Stimulated activated CD4-positive, alpha-beta T cell treated with anti-CD3 and anti-CD28 coated beads, TNF-alpha, amount 100 ng/mL, for 48 hours (primary cell): ENCODE results near the gene CHST12.
"Not testable (repeated sequence)": the region's sequence is repeated elsewhere in the genome, so short reads cannot be mapped to it uniquely, and the experiment has no call there.

Experiments
- DNase-seq, 3 donors: peaks; one replicate each; pipeline ENCODE4 v3.0.0-alpha.2; 2020; ENCODE audit warnings: low read depth in 3 of 3

The CHST12 gene

DNA sequence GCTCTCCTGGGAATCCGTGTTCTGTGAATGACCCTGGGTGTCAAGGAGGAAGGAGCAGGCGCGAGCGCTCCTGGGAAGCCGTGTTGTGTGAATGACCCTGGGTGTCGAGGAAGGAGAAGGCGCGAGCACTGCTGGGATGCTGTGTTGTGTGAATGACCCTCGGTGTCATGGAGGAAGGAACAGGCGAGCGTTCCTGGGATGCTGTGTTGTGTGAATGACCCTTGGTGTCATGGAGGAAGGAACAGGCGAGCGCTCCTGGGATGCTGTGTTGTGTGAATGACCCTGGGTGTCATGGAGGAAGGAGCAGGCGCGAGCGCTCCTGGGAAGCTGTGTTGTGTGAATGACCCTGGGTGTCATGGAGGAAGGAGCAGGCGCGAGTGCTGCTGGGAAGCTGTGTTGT is 25.3 kb upstream of the CHST12 start:
- DNase-seq = not testable (repeated sequence)

DNA sequence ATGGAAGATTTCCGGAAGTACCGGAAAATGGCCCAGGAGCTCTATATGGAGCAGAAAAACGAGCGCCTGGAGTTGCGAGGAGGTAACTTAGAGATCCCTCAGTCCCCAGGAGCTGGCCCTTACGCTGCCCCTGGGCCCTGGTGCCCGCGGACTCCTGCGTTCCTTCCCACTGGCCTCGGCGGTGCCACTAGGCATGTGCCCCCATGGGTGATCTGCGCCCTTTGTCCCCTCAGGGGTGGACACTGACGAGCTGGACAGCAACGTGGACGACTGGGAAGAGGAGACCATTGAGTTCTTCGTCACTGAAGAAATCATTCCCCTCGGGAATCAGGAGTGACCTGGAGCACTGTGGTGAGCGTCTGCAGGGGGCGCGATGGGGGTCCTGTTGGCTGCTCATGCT is 24.2 kb upstream of the CHST12 start:
- DNase-seq = no peak

DNA sequence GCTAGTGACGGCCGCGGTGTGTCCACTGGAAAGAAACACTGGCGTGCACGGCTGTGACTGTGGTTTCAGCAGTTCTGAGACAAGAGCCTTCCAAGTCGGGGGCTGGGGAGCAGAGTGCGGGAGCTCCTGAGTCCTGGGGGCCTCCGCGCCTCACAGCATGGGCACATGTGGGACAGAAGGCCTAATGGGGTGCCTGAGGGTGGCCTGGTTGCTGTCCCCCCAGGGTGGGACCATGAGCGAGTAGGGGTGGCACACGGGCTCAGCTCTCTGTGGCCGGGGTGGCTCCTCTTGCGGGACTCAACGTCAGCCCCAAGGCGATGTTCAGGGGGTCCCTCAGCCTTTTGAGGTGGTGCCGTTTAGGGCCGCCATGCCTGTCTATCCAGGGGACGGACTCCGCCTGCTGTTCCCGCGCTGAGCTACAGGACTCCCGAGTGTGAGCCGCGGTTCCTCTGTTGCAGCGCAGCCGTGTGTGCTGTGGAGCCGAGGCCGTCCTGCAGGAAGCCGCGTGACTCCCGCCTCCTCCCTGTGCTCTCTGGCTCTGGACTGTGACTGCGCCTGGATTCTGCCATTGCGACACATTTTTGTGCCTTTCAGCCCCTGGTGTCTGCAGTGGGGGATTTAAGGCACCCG is 23.5 kb upstream of the CHST12 start:
- no peak for DNase-seq

DNA sequence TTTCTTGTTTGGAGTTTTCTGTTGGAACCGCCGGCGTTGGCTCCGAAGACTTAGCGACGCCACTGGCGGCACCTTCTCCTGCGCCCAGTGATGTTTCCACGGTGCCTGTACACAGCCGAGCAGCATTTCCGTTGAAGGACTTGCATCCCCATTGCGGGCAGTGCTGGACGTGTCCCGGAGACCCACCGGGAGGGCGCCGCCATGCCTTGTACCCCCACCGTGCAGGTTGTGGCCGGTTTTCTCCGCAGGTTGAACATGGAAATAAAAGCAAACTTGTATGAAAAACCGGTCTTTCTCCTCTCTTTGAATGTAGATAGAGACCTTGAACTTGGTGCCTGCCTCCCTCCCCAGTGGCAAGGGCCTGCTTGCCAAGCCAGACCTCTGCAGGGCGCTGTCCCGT is 22.9 kb upstream of the CHST12 start:
- no peak for DNase-seq

DNA sequence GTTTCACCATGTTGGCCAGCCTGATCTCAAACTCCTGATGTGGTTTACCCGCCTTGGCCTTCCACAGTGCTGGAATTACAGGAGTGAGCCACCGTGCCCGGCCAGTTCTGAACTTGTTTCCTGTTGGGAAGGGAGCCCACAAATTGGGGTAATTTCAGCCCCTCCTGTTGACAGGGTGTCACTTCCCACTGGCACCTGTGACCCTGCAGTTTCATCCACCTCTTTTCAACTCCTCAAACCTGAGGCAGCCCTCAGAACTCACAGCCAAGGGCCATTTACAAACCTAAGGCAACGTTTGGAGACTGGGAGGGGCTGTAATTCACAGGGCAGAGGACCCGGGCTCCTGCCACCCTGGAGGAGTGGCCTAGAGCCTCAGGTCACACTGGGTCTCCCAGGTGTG is 22.2 kb upstream of the CHST12 start:
- no peak for DNase-seq

DNA sequence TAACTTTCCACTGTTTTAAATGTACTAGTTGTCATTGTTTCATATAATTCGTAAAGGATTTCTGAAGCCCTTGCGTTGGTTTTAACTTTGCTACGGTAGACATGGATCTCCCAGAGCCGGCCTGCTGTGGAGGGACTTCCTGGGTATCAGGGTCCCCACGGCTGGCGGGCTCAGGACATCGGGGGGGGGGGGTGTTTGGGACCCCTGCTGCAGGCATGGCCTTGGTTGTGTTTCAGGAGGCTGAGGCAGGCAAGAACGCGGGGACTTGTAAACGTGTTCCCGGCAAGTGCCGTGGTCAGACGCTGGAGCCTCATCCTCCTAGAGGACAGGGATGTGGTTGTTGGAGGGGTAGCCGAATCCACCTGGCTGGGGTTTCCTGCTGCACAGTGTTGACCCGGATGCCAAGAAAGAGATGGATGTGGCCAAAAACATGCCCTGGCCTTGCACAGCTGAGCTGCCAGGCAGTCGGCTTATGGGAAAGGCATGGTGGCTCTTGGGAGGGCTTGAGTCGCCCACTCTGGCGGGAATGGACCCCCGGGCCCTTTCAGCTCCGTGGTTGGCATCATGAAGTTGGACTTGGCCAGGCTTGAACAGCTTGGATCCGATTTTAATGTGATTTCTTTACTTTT is 21.4 kb upstream of the CHST12 start:
- DNase-seq = no peak

DNA sequence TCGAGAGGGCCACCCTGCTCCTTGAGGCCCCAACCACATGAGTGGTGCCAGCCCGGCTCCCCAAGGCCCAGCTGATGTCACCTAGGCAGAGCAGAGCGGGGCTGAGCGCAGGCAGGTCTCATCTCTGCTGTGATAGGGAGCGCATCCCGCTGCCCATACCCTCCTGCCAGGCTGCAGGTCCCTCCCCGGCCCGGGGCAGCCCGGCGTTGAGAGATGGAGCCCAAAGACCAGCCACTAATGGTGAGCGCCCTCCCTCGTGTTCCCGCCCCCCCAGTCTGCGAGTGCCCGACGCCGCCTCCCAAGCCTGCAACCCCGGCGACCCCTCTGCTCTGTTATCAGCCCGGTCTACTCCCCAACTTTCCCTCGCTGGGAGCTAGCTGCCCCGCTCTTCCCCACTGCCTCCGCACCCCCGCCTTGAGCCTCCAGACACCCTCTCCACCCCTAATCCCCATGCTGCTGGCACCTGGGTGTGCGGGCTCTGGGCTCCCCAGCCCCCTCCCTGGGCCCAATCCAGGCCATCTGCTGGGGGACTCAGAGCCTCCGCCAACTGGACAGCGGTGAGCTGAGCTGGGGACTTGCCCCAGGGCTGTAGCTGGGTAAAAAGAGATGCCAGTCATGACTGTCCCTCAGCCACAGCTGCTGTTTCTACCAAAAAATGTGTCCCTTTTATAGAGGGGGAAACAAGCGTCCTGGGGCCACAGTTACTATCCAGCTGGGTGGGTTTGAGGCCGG is 19.7 kb upstream of the CHST12 start:
- no peak for DNase-seq

DNA sequence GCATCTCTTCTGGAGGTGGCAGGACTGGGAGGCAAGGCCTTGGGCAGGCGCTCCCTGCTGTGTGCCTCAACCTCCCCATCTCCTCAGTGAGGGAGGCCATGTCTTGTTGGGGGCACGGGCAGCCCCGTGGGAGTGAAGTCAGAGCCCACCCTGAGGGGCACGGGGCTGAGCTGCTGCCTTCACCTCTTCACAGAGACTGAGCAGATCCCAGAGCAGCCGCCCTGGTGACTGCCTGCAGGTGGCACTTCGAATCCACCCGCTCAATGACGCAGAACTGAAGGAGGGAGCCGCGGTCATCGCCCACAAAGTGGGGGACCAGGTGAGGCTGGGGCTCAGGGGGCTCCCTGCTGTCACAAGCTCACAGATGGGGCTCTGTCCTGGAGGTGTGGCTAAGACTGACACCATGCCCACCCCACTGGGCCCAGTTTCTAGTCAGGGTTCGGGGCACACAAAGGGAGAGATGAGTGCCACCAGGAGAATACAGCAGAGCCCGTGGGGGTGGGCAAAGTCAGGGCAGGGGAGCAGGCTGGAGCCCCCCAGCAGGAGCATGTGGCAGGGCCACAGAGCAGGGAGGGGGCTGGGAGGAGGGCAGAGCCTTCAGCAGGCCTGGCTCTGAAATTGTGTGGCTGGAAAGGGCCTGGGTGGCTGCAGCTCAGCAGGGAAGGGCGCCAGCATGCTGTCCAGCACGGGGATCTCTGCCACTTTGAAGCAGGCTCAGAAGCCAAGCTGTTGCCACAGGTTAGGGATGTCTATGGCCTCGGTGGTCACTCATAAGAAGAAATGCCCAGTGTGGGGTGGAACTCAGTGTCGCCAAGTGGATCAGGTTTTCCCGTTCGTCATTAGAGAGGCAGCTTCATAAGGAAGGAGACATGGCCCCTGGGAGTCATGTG is 18.8 kb upstream of the CHST12 start:
- no peak for DNase-seq

DNA sequence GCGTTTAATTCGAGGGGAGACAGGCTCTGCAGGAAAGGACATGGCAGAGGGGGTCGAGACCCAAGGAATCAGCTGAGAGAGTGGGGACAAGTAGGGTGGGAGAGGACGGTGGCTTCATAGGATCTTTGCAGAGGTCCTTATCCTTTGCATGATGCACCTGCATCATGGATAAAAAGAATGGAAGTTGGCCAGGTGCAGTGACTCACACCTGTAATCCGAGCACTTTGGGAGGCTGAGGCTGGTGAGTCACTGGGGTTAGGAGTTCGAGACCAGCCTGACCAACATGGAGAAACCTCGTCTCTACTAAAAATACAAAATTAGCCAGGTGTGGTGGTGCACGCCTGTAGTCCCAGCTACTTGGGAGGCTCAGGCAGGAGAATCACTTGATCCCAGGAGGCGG is 17.3 kb upstream of the CHST12 start:
- DNase-seq = not testable (repeated sequence)

DNA sequence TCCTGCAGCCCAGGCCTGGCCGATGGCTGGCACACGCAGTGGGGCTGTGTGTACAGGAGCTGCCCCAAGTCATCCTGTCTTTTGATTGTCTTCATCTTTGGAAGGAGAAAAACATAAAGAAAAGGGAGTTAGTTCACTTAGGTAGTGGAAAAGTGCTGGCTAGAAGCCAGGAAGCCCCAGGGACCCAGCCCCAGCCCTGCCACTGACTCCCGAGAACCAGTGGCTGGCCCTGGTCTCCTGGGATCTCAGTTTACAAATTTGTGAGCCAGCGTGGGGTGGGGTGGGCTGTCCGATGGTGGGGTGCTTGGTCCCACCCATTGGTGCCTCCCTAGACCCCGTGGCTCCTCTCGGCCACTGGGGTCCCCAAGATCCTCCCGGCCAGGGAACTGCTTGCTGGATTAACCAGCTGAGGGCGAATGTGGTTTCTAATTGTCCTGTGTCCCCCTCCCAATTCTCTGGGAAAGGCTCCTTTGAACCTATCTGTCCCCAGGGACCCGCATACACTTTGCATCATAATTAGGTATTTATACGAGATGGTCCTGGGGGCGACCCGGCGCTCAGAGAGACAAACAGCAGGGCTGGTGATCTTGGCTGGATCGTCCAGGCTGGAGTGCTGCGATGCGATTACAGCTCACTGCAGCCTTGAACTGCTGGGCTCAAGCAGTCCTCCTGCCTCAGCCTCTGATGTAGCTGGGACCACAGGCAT is 16.3 kb upstream of the CHST12 start:
- DNase-seq = no peak

DNA sequence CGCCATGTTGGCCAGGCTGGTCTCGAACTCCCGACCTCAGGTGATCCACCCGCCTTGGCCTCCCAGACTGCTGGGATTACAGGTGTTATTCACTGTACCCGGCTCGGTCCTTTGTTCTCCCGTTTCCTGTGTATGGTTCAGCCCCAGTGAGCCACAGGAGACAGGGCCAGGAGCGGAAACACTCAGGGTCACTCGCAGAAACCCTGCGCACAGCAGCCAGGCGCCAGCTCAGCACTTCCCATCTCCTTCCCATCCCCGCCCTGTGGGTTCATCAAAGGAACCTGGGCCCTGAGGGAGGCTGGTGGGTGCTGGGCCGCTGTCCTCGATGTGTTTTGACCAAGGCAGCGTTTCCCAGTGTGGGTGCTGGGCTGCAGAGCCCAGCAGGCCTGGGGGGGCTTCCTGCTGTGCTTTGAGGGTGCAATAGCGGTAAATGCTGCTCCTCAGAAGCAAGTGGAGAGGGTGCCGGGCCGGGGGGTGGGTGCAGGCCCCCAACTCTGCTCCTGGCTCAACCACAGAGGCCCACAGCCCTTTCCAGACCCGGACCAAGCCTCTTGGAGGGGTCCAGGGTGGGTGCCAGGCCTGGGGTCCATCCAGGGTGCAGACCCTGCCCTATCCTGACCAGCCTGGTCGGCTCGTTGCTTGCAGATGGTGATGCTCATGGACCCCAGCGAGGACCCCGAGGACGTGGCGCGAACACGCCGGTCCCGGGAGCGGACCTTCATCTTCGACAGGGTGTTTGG is 15.3 kb upstream of the CHST12 start:
- DNase-seq = no peak

DNA sequence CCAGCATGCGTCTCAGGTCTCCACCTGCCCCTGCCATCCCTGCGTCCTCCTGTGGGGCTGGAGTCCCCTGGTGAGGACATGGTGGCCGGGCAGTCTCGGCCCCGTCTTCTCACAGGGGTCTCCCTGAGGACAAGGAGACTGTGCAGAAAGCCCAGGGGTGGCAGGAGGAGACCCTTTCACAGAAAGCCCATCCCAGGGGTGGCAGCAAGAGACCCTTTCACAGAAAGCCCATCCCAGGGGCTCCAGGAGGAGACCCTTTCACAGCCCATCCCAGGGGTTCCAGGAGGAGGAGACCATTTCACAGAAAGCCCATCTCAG is 14.8 kb upstream of the CHST12 start:
- no peak for DNase-seq

DNA sequence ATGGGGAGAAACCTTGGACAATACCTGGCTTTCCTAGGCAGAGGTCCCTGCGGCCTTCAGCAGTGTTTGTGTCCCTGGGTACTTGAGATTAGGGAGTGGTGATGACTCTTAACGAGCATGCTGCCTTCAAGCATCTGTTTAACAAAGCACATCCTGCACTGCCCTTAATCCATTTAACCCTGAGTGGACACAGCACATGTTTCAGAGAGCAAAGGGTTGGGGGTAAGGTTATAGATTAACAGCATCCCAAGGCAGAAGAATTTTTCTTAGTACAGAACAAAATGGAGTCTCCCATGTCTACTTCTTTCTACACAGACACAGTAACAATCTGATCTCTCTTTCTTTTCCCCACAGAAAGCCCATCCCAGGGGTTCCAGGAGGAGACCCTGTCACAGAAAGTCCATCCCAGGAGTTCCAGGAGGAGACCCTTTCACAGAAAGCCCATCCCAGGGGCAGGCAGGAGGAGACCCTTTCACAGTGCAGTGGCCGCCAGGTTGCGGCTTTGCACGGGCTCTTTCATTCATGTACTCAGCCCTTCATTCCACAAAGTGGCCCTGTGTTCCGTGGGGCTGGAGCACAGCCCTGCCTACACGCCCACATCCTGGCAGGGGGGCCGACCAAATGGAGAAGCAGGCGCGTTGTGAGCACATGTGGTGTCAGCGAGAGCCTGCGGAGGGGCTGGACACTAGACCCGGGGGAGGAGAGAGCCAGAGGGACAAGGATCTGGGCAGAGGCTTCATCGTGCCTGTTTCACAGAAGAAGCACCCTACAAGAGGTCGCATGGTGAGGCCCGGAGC is 13.2 kb upstream of the CHST12 start:
- DNase-seq = not testable (repeated sequence)

DNA sequence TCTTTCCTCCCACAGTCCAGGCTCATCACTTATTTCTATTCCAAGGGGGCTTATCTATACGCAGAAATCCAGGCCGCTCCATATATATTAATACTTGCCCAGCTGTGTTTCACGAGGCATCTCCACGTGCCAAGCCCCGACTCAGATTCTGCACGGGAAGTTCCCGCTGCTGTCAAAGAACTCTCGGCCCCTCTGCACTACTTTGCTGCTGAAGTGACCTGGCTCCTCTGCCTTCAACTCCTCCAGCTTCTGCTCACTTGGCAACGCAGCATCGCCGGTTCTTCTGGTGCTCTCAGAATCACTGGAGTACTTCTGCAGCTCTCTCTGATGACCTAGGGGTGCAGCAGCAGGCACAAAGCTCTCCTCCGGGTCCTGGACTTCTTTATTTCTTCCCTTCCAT is 9.7 kb upstream of the CHST12 start:
- no peak for DNase-seq

DNA sequence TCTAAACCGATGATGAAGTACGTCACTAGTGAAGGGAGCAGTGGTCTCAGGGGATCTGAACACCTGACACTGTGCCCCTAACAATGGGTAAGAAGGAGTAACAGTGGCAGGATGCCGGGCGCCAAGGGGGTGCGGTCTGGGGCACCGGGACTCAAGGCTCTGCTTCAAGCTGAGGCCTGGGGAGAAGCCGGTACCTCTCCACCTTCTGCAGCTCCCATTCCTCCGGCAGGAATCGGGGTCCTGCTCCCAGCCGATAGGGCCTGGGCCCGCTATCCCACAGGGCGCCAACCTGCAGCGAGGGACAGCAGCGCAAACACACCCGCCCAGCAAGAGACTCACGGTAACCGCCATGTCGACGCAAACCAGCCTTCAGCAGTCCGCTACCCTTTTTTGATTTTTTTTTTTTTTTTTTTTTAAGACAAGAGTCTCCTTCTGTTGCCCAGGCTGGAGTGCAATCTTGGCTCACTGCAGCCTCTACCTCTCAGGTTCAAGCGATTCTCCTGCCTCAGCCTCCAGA is 8.8 kb upstream of the CHST12 start:
- no peak for DNase-seq

DNA sequence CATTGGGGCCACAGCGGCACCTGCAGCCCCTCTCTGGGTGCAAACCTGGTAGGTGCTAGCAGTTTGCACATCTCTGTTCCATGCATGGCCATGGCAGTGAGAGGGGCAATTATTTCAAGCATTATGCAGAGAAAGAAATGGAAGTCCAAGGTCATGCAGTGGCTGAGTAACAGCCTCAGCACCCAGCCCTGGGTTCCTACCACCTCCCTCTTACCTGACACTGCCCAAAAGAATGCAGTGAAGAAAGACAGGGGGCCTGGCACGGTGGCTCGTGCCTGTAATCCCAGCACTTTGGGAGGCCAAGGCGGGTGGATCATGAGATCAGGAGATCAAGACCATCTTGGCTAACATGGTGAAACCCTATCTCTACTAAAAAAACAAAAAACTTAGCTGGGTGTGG is 4.9 kb upstream of the CHST12 start:
- DNase-seq = no peak

DNA sequence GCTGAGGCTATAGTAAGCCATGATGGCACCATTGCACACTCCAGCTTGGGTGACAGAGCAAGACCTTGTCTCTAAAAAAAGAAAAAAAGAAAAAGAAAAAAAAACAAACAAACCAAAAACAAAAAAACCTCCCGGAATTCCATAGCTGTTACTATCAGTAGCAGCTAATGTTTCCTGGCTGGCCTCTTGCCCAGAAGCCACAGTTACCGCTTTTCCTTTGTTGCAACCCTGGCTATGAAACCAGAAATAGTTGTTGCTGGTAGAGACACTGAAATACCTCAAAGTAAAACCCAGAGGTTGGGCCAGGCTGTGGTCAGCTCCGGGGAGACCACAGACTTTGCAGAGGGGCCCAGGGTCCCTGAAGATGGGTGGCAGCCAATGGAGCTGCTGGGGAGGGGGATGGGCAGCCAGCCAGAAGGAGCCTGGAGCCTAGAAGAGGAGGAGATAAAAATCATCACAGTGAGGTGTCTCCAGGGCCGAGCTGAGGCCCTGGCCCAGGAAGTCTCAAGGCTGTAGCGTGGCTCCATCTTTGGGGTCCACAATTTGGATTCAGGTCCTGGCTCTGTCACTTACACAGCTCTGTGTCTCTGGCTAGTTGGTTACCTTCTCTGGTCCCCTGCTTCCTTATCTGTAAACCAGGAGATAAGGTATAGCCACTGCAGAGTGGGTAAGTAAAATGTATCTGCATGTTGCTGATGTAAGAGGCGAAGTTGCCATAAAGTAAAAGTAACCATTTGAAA is 3.4 kb upstream of the CHST12 start:
- no peak for DNase-seq

DNA sequence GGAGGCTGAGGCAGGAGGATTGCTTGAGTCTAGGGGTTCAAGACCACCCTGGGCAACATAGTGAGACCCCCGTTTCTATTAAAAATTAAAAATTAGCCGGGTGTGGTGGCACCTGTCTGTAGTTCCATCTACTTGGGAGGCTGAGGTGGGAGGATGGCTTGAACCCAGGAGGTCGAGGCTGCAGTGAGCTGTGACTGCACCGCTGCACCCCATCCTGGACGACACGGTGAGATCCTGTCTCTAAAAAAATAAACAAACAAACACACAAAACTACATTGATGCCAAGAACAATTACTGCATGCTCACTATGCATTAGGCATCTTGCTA is 761 bp upstream of the CHST12 start:
- DNase-seq = no peak
